Chondrocyte (in vitro differentiated cells): ENCODE results near the gene ADARB2. TPM values are rescaled to one million over a fixed set of nuclear protein-coding genes. Genes with fewer than 3 reads are reported as not detected.

Experiments
- DNase-seq: peaks from one replicate; pipeline ENCODE4 v3.0.0; 2021; ENCODE audit warnings: mixed read lengths, low spot score
- H3K27ac Mint-ChIP-seq: one replicate; pipeline ENCODE4 v1.8.0; 2021; ENCODE audit warnings: mild to moderate bottlenecking, moderate library complexity, mixed read lengths; ENCODE audit not compliant: unreplicated experiment
- H3K27me3 Mint-ChIP-seq: 2 replicates; pipeline ENCODE4 v1.8.0; 2021; ENCODE audit warnings: low read depth, mixed read lengths
- H3K36me3 Mint-ChIP-seq: 2 replicates; pipeline ENCODE4 v1.8.0; 2021; ENCODE audit warnings: low read depth, mixed read lengths
- H3K4me1 Mint-ChIP-seq: 2 replicates; pipeline ENCODE4 v1.8.0; 2021; ENCODE audit warnings: low read depth, mild to moderate bottlenecking, mixed read lengths
- H3K4me3 Mint-ChIP-seq: one replicate; pipeline ENCODE4 v1.8.0; 2021; ENCODE audit warnings: mild to moderate bottlenecking, moderate library complexity, mixed read lengths; ENCODE audit not compliant: unreplicated experiment
- H3K9me3 Mint-ChIP-seq: 2 replicates; pipeline ENCODE4 v1.8.0; 2021; ENCODE audit warnings: low read depth, mixed read lengths
- CTCF ChIP-seq: fragments of 200-600 bp; sonication (generic); IDR thresholded peaks from 2 replicates; pipeline ENCODE4 v1.5.0; 2021; ENCODE audit warnings: antibody characterized with exemption, mild to moderate bottlenecking, moderate library complexity
- total RNA-seq: library from RNA; stranded (reverse); gene quantifications from 3 replicates; pipeline ENCODE4 v1.2.1, GENCODE V29; 2021

ADARB2 gene
- total RNA-seq, 1 donor from 2014 or later = 3.3 TPM

- no peaks in the 10 kb centered on the region for H3K36me3 Mint-ChIP-seq
- peak overlapping the region; percentile 22 for H3K27ac Mint-ChIP-seq
- no peaks in the 10 kb centered on the region for H3K4me1 Mint-ChIP-seq
- no peaks in the 10 kb centered on the region for H3K9me3 Mint-ChIP-seq
- no peak for DNase-seq
- H3K27me3 Mint-ChIP-seq = no peaks in the 10 kb centered on the region
- H3K4me3 Mint-ChIP-seq = no peak overlapping the region
- no peak for TF ChIP-seq CTCF
These were observed 367.7 kb downstream of the ADARB2 start for GRCh38 chr10:1369665-1370064.

- Mint-ChIP-seq H3K4me3 (no peak overlapping the region), H3K4me1 (no peaks in the 10 kb centered on the region), H3K27ac (no peak overlapping the region), H3K36me3 (no peaks in the 10 kb centered on the region), H3K27me3 (no peaks in the 10 kb centered on the region), H3K9me3 (no peaks in the 10 kb centered on the region)
- no peak for DNase-seq
- TF ChIP-seq CTCF = peak; percentile 28
These were observed 368.1 kb downstream of the ADARB2 start for GRCh38 chr10:1369197-1369596.

GRCh38 chr10:1368842-1369171, 368.5 kb downstream of the ADARB2 start:
- Mint-ChIP-seq H3K36me3 (no peaks in the 10 kb centered on the region), H3K27ac (no peak overlapping the region), H3K4me1 (no peaks in the 10 kb centered on the region), H3K4me3 (no peak overlapping the region), H3K27me3 (no peaks in the 10 kb centered on the region), H3K9me3 (no peaks in the 10 kb centered on the region)
- TF ChIP-seq CTCF = peak; percentile 75
- no peak for DNase-seq

- no peak for TF ChIP-seq CTCF
These were observed 369.1 kb downstream of the ADARB2 start for GRCh38 chr10:1367938-1368841.

GRCh38 chr10:1366811-1367425, 370.4 kb downstream of the ADARB2 start:
- Mint-ChIP-seq H3K9me3 (no peaks in the 10 kb centered on the region), H3K4me1 (peaks cover 2% of the 10 kb centered on the region), H3K27ac (no peak overlapping the region), H3K27me3 (no peaks in the 10 kb centered on the region), H3K4me3 (no peak overlapping the region), H3K36me3 (no peaks in the 10 kb centered on the region)
- no peak for TF ChIP-seq CTCF
- DNase-seq = no peak

More at GRCh38 chr10:1367938-1368841, 369.1 kb downstream of the ADARB2 start:
- H3K4me3 Mint-ChIP-seq = no peak overlapping the region
- DNase-seq = no peak
- H3K36me3 Mint-ChIP-seq = no peaks in the 10 kb centered on the region
- no peaks in the 10 kb centered on the region for H3K9me3 Mint-ChIP-seq
- no peak overlapping the region for H3K27ac Mint-ChIP-seq
- no peaks in the 10 kb centered on the region for H3K27me3 Mint-ChIP-seq
- H3K4me1 Mint-ChIP-seq = no peaks in the 10 kb centered on the region
